GM19463 (cell line): ENCODE results near the gene WWC1.

Experiments used
- ATAC-seq: cut with Tn5 transposase; IDR thresholded peaks from one replicate; pipeline ENCODE4 v1.9.1; 2021; ENCODE audit warnings: mild to moderate bottlenecking, moderate library complexity; ENCODE audit not compliant: unreplicated experiment

The WWC1 gene

GRCh38 chr5:168404365-168404764 lies 112.9 kb downstream of the WWC1 start:
- ATAC-seq, result no peak

- no peak for ATAC-seq
These were observed 115.8 kb downstream of the WWC1 start for GRCh38 chr5:168407211-168407610.

DNA sequence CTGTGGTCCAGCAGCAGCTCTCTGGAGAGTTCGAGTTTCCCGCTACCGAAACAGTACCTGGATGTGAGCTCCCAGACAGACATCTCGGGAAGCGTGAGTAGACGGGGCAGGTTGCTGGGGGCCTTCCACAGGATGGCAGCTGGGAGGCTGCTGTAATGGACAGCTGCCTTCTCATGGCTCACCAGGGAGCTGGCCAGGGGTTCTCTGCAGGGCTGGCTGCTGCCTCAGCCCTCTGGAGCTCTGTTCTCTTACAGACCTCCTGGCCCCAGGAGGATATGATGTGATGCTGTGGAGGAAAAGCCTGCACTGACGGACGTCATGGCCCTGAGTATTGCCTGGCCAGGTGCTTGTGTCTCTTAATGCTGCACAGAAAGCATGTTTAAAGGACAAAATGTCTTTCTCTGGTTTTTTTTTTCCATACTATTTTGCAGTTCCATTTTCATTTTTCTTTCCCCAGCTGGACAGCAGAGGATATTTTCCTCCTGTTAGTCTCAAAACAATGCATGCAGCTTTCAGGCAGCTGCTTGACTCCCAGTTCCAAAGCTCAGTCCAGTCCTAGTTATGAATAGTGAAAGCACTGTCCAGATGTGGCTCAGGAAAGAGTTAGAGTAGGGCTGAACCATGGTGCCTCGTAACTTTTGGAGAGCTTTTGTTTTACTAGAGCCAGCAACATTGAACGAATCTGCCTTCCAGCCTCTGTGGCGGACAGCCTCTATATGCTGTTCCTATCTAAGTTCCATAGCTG lies 117.3 kb downstream of the WWC1 start:
- ATAC-seq, result no peak

DNA sequence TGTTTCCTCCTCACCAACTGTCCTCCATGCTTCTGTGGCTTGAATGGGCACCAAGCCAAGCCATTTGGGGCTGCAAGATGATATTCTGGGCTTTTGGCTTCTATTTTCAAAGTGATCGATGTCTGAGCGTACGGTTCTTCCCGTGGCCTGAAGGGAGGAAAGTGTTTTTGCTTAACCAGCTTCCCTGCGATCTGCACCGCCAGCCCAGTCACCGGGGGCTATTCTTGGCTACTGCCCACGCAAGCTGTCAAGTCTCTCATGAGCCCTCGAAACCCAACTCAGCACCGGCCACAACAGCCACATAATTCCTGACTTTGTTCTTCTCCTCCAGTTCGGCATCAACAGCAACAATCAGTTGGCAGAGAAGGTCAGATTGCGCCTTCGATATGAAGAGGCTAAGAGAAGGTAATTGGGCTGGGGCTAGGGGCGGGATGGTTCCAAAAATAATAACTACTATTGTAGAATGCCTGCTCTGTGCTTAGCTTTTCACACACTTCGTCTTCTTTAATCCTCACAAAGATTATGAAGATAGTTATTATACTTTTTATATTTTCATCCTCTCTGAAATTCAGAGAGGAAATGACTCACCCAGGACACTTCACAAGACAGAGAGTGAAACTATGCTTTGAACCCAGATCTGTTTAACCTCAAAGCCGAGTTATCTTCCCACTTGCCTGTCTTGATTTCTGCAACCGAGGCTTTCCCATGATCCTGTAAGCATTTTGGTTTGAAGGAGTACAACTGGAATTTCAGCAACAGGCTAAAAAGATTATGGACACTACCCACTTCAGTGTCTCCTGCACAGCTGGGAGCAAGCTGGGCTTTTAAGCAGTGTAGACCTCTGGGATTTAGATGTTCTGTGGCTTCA lies 118.4 kb downstream of the WWC1 start:
- peak; percentile 87 for ATAC-seq

DNA sequence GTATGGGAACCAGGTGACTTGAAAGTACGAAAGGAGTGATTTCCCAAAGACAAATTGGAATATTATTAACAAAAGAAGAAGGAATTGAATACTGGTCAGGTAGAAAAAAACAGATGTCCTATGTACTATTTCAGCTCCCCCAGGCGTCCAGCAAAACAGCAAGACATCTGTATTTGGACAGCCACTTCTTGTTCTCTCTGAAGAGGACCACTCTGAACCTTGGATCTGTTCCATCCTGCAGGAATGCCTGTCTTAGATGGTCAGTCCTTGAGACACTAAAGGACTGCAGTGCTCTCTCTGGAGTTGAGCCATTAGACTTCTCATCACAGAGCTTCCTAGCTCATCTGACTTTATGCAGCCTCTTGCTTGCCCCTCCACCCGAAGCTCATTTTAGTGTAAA lies 120.4 kb downstream of the WWC1 start:
- ATAC-seq, result no peak

DNA sequence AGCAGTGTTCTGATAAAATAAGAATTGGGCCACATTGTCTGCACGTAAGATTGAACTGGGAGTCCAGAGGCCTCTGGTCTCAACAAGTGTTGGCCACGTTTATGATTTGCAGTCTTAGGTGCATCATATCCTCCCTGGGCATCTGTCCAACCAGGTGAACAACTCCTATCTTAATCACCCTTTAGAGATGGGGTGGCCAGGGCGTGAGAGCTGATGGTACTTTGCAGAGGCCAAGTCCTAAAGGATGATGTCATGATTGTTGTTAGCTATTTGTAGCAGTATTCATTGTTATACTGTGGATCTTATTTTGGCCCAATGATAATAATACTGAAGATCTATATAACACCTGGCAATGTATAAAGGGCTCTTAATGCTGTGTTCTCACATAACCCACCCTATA lies 121.6 kb downstream of the WWC1 start:
- ATAC-seq, result no peak

GRCh38 chr5:168413596-168413995 lies 122.2 kb downstream of the WWC1 start:
- no peak for ATAC-seq

- no peak for ATAC-seq
These were observed 124.0 kb downstream of the WWC1 start for GRCh38 chr5:168415401-168415800.

- ATAC-seq, result no peak
These were observed 124.5 kb downstream of the WWC1 start for GRCh38 chr5:168415971-168416370.

GRCh38 chr5:168417731-168418429 lies 126.4 kb downstream of the WWC1 start:
- no peak for ATAC-seq

- no peak for ATAC-seq
These were observed 129.0 kb downstream of the WWC1 start for GRCh38 chr5:168420461-168420860.

DNA sequence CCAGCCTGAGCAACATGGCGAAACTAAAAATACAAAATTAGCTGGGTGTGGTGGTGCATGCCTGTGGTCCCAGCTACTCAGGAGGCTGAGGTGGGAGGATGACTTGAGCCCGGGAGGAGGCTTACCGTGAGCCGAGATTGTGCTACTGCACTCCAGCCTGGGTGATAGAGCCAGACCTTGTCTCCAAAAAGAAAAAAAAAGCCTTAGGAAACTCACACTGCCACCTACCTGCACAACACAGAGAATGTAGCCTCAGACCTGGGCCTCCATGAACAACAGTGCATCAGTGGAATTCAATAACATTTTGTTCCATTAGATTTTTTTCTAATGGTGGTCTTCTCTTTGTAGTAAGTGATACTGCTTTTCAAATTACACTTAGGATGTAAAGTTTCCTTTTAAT lies 131.0 kb downstream of the WWC1 start:
- ATAC-seq, result no peak

DNA sequence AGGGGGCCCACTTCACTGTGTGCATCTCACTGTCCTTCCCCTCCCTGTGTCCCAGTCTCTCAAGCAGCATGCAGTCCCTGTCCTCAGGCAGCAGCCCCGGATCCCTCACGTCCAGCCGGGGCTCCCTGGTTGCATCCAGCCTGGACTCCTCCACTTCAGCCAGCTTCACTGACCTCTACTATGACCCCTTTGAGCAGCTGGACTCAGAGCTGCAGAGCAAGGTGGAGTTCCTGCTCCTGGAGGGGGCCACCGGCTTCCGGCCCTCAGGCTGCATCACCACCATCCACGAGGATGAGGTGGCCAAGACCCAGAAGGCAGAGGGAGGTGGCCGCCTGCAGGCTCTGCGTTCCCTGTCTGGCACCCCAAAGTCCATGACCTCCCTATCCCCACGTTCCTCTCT lies 132.0 kb downstream of the WWC1 start:
- no peak for ATAC-seq

DNA sequence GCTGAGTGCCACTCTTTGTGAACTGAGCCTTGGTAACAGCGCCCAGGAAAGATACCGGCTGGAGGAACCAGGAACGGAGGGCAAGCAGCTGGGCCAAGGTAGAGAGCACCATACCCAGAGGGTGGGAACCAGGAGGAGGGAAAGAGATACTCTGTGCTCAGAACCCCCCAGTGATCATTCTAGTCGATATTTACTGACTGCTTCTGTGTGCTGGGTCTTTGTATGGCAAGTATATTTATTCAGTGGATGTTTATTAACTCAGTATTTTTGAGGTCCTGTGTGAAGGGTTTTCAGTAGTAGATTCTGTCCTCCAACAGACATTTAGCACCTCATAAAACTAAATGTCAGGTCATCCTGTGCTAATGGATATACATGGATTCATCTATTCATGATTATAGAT lies 132.5 kb downstream of the WWC1 start:
- no peak for ATAC-seq

DNA sequence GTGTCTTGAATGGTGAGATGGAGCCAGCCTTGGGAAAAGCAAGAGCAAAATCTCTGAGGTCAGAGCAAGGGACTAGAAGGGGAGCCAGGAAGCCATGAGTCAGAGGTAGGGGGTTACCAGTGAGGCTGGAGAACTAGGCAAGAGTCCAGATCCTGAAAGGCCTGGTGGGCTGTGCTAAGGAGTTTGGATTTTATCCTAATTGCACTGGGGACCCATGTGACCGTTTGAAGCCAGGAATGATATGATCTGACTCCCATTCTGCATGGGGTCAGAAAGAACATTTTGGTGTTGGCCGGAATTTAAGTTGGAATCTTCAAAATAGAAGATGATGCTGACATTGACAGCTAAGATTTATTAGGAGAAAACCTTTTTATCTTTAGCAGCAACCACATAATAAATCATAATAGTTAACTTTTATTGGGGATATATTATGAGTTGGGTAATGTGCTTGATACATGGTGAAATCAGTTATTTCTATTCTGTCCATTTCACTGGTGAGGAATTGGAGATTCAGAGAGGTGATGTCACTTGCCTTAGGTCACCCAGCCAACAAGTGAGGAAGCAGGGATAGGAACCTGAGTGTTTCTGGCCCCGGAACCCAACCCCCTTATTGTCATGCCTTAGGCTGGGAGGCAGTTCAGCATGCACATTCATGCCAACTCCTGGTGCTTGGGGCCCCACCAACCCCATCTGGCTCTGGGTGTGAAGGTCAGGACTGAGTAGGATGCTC lies 133.3 kb downstream of the WWC1 start:
- no peak for ATAC-seq

DNA sequence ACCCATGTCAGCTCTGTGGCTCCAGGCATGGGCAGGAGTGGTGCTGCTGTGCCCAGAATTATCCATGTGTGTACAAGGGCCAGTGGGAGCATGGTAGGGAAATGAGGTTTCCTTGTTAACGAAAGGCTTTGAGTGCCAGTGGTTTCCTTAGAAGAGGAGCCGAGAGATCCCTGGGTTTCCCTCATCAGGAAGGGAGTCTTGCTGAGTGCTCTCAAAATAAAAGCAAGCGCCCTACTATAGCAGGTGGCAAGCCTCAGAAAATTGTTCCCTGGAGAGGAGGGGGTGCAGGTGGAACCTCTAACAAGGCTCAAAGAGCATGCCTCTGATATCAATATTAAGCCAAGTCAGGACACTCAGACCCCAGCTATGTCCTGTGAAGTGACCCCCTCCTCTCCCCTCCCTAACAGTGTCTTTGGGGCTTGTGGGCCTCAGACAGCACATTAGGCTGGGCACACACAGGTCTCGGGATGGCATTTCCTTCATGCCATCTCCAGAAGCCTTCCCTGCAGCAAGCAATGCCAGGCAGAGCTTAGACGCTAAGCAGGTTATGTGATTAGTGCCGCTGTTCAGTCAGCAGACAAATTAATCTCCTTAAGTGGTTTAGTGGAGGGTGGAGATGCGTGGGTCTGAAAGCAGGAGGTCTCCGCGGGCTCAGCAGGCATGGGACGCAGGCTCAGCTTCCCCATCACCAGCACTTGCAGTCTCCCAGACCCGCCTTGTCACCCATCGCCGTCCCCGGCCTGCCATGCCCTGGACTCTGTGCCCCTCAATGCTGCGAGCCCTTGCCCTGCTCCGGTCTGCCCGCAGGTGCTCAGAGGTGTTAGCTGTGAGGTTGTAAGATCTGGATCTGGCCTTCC lies 134.8 kb downstream of the WWC1 start:
- no peak for ATAC-seq

- no peak for ATAC-seq
These were observed 135.4 kb downstream of the WWC1 start for GRCh38 chr5:168426864-168427172.

GRCh38 chr5:168427224-168427623 lies 135.8 kb downstream of the WWC1 start:
- no peak for ATAC-seq

- ATAC-seq, result no peak
These were observed 137.1 kb downstream of the WWC1 start for GRCh38 chr5:168428552-168428951.

GRCh38 chr5:168430296-168430695 lies 138.9 kb downstream of the WWC1 start:
- no peak for ATAC-seq
